Measurements from ENCODE around the gene C3orf38. TPM values are rescaled to one million over a fixed set of nuclear protein-coding genes. Genes with fewer than 3 reads are reported as not detected.

Gene C3orf38
- total RNA-seq, 1 donor from 2014 or later, result 40.3 TPM

GRCh38 chr3:88189361-88189810 lies 39.6 kb downstream of the C3orf38 start:
- ATAC-seq (ENCODE audit: low read depth) (no peak), DNase-seq (no peak)
- Mint-ChIP-seq H3K36me3 (ENCODE audit: low read depth) (no peaks in the 10 kb centered on the region), H3K27ac (no peak overlapping the region), H3K27me3 (no peaks in the 10 kb centered on the region), H3K4me1 (peaks cover 2% of the 10 kb centered on the region), H3K9me3 (peaks cover 10% of the 10 kb centered on the region), H3K4me3 (no peak overlapping the region)
- intact Hi-C loops (cut with micrococcal nuclease), result no loop called here
- ChIA-PET POLR2A (no interaction called here), CTCF (interaction anchor here (1.2 kb wide), 1 partner anchor 9 kb away, joined by 3 read pairs; no protein-coding TSS in a partner anchor)
- no peak for TF ChIP-seq CTCF (IDR thresholded peaks at IDR 0.05)

- no peak for DNase-seq
- CTCF ChIA-PET, result no interaction called here
- intact Hi-C loops (cut with micrococcal nuclease), result no loop called here
- no peaks in the 10 kb centered on the region for H3K36me3 Mint-ChIP-seq (ENCODE audit: low read depth)
- no peak for ATAC-seq (ENCODE audit: low read depth)
- TF ChIP-seq CTCF (IDR thresholded peaks at IDR 0.05), result no peak
- H3K9me3 Mint-ChIP-seq, result peaks cover 2% of the 10 kb centered on the region
- H3K4me3 Mint-ChIP-seq, result no peak overlapping the region
- no peak overlapping the region for H3K27ac Mint-ChIP-seq
- POLR2A ChIA-PET, result no interaction called here
- no peaks in the 10 kb centered on the region for H3K27me3 Mint-ChIP-seq
- H3K4me1 Mint-ChIP-seq, result peaks cover 2% of the 10 kb centered on the region
Measured at GRCh38 chr3:88191872-88192409, 42.2 kb downstream of the C3orf38 start.

GRCh38 chr3:88192631-88193030 lies 42.9 kb downstream of the C3orf38 start:
- Mint-ChIP-seq H3K27ac (no peak overlapping the region), H3K27me3 (no peaks in the 10 kb centered on the region)
- POLR2A ChIA-PET, result no interaction called here

GRCh38 chr3:88195951-88196434 lies 46.2 kb downstream of the C3orf38 start:
- Mint-ChIP-seq H3K9me3 (no peaks in the 10 kb centered on the region), H3K4me3 (no peak overlapping the region), H3K4me1 (no peaks in the 10 kb centered on the region), H3K36me3 (ENCODE audit: low read depth) (no peaks in the 10 kb centered on the region), H3K27ac (no peak overlapping the region), H3K27me3 (no peaks in the 10 kb centered on the region)
- no peak for DNase-seq
- TF ChIP-seq CTCF (IDR thresholded peaks at IDR 0.05), result no peak
- POLR2A ChIA-PET, result no interaction called here
- intact Hi-C loops (cut with micrococcal nuclease), result no loop called here
- ATAC-seq (ENCODE audit: low read depth), result no peak
- CTCF ChIA-PET, result no interaction called here

More at GRCh38 chr3:88192631-88193030, 42.9 kb downstream of the C3orf38 start:
- no peaks in the 10 kb centered on the region for H3K9me3 Mint-ChIP-seq
- CTCF ChIA-PET, result no interaction called here
- H3K4me1 Mint-ChIP-seq, result peaks cover 2% of the 10 kb centered on the region
- no peak for DNase-seq
- intact Hi-C loops (cut with micrococcal nuclease), result no loop called here
- no peaks in the 10 kb centered on the region for H3K36me3 Mint-ChIP-seq (ENCODE audit: low read depth)
- ATAC-seq (ENCODE audit: low read depth), result no peak
- H3K4me3 Mint-ChIP-seq, result no peak overlapping the region
- no peak for TF ChIP-seq CTCF (IDR thresholded peaks at IDR 0.05)

GRCh38 chr3:88198121-88198520 lies 48.4 kb downstream of the C3orf38 start:
- Mint-ChIP-seq H3K4me3 (no peak overlapping the region), H3K27me3 (no peaks in the 10 kb centered on the region), H3K27ac (no peak overlapping the region), H3K36me3 (ENCODE audit: low read depth) (no peaks in the 10 kb centered on the region), H3K9me3 (no peaks in the 10 kb centered on the region), H3K4me1 (no peaks in the 10 kb centered on the region)
- intact Hi-C loops (cut with micrococcal nuclease), result no loop called here
- ChIA-PET POLR2A (no interaction called here), CTCF (no interaction called here)
- no peak for TF ChIP-seq CTCF (IDR thresholded peaks at IDR 0.05)
- no peak for DNase-seq
- no peak for ATAC-seq (ENCODE audit: low read depth)
